Tibial nerve (tissue), 4 donors: Measurements from ENCODE around the gene NOXO1.

Experiments
- CTCF ChIP-seq, 5 experiments: fragments of 200-600 bp in 3 of 5; fragments of 450-650 bp in 2 of 5; sonication (generic) in 3 of 5; IDR thresholded peaks; one replicate each; pipeline ENCODE4 v1.5.1; 2016 to 2019; ENCODE audit warnings: antibody characterized with exemption in 5 of 5, mild to moderate bottlenecking in 3 of 5, moderate library complexity in 2 of 5
- EP300 ChIP-seq, 2 donors: sonication (generic); formaldehyde crosslinking; IDR thresholded peaks; one replicate each; pipeline ENCODE4 v1.6.1; 2017; ENCODE audit warnings: antibody characterized with exemption in 2 of 2, mild to moderate bottlenecking in 1 of 2

DNA sequence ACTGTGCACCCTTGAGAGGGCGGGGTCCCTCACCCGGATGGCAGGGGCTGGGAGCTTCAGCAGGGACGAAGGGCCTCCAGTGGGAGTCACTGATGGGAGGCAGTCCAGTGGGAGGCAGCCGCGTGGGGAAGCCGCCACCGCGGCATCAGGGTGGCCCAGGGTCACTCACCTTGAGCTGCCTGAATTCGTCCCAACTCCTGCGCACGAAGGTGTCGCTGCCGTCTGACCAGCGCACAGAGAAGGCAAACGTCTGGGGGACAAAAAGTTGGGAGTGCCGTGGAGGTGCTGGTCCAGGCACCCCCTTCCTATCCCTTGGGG is 540 bp downstream of the NOXO1 start:
- TF ChIP-seq CTCF (IDR thresholded peaks at IDR 0.05) (no peak), EP300 (IDR thresholded peaks at IDR 0.05) (no peak)
